ENCODE measurements around the gene MYZAP. TPM values are rescaled to one million over a fixed set of nuclear protein-coding genes. Genes with fewer than 3 reads are reported as not detected.

The MYZAP gene
- total RNA-seq, 4 donors from 2014 or later = 7.7 to 21.4 (median 19.4) TPM

- 77 to 84% methylated on average over 5 of the region's 5 CpGs for WGBS, 2 donors
- DNase-seq (ENCODE audit: low spot score in 2 of 2) = no peak
- no peak overlapping the region for H3K4me3 ChIP-seq (ENCODE audit: low read depth, poor library complexity, severe bottlenecking)
- intact Hi-C loops (cut with DNase I; ENCODE audit: low total_unique reads) = no loop called here
- no peak for TF ChIP-seq CTCF (IDR thresholded peaks at IDR 0.05)
- TF ChIP-seq POLR2A (IDR thresholded peaks at IDR 0.05) = no peak
Measured at GRCh38 chr15:57592836-57593420, 1.2 kb downstream of the MYZAP start.

GRCh38 chr15:57594479-57594878 lies 2.8 kb downstream of the MYZAP start:
- intact Hi-C loops (cut with DNase I; ENCODE audit: low total_unique reads) = no loop called here
- WGBS, 2 donors = 91 to 93% methylated on average over 6 of the region's 6 CpGs
- no peak overlapping the region for H3K4me3 ChIP-seq (ENCODE audit: low read depth, poor library complexity, severe bottlenecking)
- TF ChIP-seq POLR2A (IDR thresholded peaks at IDR 0.05) (no peak), CTCF (IDR thresholded peaks at IDR 0.05) (no peak)
- DNase-seq (ENCODE audit: low spot score in 2 of 2) = no peak

DNA sequence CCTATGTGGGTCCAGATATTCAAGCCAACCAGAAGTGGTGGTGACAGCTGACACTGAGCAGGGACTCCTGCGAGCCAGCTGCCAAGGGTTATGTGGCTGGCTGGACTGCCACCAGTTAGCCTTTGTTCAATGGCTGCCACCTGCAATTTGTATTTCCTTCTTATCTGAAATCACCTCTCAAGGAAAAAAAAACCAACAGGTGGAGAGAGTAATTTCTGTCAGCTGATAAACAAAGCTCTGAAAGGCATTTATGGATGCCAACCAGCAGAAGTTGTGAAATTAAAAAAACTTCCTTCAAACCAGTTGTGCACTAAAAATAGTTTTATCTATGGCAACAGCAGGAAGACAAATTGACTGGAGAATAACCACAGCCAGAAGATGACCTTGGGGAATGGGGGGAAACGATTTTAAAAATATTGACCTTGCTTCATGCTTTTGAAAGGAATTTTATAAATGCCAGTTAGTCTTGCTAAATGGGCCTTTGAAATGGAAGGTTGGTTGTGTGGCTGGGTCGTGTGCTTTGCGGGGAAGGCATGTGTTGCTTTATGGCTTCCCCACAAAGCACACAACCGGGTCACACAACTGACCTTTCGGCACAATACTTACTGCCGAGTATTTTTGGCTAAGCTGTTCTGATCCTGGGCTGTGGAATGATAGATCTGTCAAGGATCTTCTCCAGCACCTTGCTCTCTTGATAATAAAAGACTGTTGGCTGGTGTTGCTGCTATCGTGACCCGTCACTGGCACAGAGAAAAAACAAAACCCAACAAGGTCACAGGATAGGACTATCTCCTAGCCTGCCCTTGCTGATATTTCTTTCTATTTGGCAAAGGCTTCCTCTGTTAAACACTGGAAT lies 3.5 kb downstream of the MYZAP start:
- H3K4me3 ChIP-seq (ENCODE audit: low read depth, poor library complexity, severe bottlenecking) = no peak overlapping the region
- TF ChIP-seq POLR2A (IDR thresholded peaks at IDR 0.05) (no peak), CTCF (IDR thresholded peaks at IDR 0.05) (no peak)
- DNase-seq (ENCODE audit: low spot score in 2 of 2) = no peak
- intact Hi-C loops (cut with DNase I; ENCODE audit: low total_unique reads) = no loop called here
- 65 to 75% methylated on average over 9 of the region's 9 CpGs for WGBS, 2 donors

GRCh38 chr15:57596301-57596855 lies 4.7 kb downstream of the MYZAP start:
- TF ChIP-seq POLR2A (IDR thresholded peaks at IDR 0.05) (no peak), CTCF (IDR thresholded peaks at IDR 0.05) (no peak)
- WGBS, 2 donors = 78 to 81% methylated on average over 8 of the region's 8 CpGs
- no peak overlapping the region for H3K4me3 ChIP-seq (ENCODE audit: low read depth, poor library complexity, severe bottlenecking)
- no peak for DNase-seq (ENCODE audit: low spot score in 2 of 2)
- intact Hi-C loops (cut with DNase I; ENCODE audit: low total_unique reads) = no loop called here

GRCh38 chr15:57596978-57597377 lies 5.3 kb downstream of the MYZAP start:
- 39 to 45% methylated on average over 4 of the region's 4 CpGs for WGBS, 2 donors
- no peak for DNase-seq (ENCODE audit: low spot score in 2 of 2)
- no peak for TF ChIP-seq POLR2A (IDR thresholded peaks at IDR 0.05)
- intact Hi-C loops (cut with DNase I; ENCODE audit: low total_unique reads) = no loop called here
- H3K4me3 ChIP-seq (ENCODE audit: low read depth, poor library complexity, severe bottlenecking) = no peak overlapping the region

DNA sequence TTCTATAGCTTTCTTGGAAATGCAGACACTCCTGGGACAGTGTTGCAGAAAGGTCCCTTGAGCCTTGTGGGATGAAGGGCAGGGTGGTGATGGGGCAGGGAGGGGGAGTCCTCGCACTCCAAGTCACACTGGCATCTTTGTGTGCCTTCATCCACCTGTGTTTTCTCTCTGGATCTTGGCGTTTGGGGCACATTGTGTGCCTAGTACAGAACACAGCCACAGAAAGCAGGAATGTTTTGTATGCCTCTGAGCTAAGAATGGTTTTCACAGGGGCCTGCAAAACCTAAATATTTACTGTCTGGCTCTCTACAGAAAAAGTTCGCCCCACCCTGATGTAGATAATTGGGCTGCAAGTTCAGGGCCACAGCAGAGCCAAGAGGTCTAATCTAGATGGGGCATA lies 5.7 kb downstream of the MYZAP start:
- peak in 1 of 2 donors; percentile 26 for DNase-seq (ENCODE audit: low spot score in 2 of 2)
- 56 to 72% methylated on average over 3 of the region's 3 CpGs for WGBS, 2 donors
- intact Hi-C loops (cut with DNase I; ENCODE audit: low total_unique reads) = no loop called here
- TF ChIP-seq CTCF (IDR thresholded peaks at IDR 0.05) = no peak
- no peak for TF ChIP-seq POLR2A (IDR thresholded peaks at IDR 0.05)
- H3K4me3 ChIP-seq (ENCODE audit: low read depth, poor library complexity, severe bottlenecking) = no peak overlapping the region

All from lower leg skin (tissue), 4 donors.